HPDE6-E6E7 (cell line): ENCODE results near the gene TRA2B.

Experiments
- DNase-seq: peaks from one replicate; pipeline ENCODE4 v3.0.0; 2011; ENCODE audit warnings: missing footprints; ENCODE audit errors: extremely low spot score

Gene TRA2B

DNA sequence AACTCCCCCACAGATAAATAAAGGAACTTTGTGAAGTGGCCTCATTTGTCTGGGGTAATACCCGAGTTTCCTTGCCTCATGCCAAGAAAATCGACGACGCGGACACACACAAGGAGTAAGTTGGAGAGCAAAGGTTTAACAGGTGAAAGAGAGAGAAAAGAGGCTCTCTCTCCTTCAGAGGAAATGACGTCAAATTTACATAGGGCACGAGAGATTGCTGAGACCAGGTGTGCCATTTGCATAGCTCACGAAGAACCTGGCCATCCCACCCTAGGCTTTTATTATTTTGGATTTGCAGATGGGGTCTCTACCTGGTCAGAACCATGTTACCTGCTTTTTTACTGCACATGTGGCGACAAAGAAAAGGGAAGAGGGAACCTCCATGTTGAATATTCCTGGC, 63.7 kb downstream of the TRA2B start:
- DNase-seq, result no peak

DNA sequence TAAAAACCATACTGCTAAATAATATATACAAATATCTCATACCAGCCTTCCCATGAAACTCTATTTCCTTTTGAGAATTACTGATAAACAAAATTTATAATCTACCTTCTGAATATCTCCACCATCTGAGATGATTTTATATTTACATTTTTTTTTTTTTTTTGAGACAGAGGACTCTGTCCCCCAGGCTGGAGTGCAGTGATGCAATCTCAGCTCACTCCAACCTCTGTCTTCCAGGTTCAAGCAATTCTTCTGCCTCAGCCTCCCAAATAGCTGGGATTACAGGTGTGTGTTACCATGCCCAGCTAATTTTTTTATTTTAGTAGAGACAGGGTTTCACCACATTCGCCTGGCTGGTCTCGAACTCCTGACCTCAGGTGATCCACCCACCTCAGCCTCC, 70.2 kb downstream of the TRA2B start:
- DNase-seq, result no peak

DNA sequence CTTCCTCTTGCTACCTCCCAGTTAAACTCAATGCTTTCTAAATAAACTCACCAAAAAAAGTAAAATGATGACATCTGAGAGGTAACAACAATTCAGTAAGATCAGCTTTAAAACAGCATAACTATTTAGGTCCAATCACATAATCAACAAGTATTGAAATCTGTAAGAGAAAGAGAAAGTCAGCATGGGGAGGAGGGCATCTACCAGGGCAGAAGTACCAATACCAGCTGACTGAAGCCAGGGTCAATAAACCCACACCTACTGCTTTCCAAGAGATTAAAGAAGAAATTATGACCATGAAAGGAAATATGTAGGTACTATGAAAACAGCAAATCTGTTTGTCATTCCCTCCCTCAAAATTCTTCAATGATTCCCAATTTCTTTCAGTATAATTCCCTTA, 70.8 kb downstream of the TRA2B start:
- DNase-seq, result no peak

DNA sequence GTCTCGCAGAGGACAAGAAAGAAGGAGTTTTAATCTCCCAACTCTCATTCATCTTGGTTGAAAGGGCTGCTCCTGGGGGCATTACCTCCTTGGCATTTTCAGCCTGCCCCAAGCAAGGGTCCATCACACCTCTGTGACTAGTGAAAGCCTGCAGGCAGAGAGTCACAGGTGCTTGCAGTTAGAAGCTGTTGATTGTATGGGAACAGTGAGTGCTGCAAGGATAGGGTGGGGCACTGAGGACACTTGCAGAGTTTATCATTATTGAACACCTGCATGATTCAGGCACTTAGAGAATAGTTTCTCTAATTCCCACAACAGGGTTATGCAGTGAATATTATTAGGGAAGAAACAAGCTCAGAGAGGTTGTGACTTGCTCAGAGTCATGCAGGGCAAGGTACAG, 71.3 kb downstream of the TRA2B start:
- DNase-seq, result no peak
